ENCODE results near the gene JADE1.

The JADE1 gene

GRCh38 chr4:128809477-128810330, at the start of gene JADE1:
TSS of gene JADE1 (plus strand) at chr4:128809700. CDS start at chr4:128831759, 22,059 bp downstream.
- peak; percentile 61 for DNase-seq

DNA sequence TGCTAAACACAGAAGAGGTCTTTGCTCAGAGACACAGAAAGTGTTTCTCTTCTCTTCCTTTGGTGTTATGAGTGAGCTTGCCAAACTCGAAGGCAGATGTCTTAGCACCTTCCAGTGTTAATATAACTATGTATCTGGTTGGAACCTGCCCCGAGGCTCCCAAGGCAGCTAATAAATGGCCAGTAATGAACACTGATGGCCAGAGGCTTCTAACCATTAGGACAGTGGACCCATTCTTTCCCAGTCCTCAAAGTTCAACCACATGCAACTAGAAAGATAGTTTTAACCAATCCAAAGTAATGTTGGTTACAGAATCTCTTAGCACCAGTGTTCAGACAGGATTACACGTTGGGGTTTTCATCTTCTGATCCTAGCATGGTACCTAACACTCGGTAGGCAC, 42.7 kb upstream of the JADE1 start:
- DNase-seq, result no peak

DNA sequence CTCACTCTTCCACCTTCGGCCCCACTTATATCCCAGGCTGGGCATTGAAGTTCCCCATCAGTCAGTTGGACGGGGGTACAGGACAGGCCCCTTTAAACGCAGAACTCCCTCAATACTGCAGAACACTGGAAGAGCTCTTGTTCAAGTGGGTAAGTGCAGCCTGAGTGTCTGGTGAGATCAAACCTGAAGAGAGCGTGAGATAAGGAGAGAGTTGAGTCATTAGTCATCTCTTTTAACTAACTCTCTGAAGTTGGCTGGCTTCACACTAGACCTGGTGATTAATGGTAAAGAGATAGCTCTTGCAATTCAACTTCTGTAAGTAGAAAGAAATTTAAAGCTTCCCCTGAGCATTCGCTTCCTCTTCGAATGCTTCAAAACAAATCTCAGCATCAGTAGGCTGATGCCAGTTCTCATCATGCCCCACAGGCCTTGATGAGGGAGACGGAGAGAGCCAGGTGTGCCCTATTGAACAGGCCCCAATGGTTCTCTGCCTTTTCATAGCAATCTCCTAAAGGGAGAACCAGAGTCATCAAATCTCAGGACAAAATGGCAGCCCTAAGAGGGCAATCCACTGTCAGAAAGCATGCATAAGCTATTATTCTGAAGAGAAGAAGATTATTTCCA, 41.0 kb upstream of the JADE1 start:
- DNase-seq, result no peak

- no peak for DNase-seq
These were observed 40.5 kb upstream of the JADE1 start for GRCh38 chr4:128769011-128769410.

GRCh38 chr4:128770807-128771206, 38.7 kb upstream of the JADE1 start:
- no peak for DNase-seq

DNA sequence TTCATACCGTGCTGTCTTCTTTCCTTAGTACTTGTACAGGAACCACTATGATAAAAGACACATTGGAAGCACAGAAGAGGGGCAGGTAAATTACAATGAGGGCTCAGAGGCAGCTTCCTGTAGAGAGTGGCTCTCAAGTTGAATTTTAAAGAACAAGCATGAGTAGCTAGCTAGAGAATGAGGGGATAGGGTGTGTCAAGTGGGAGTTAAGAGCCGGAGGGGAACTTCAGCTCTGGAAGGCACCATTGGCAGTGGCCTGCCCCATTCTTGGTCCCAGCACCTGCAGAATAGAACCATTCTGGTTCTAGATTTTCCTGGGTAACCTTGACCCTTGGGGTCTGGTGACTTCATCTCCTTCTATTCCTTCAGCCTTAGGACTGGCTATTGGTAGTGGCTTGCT, 34.0 kb upstream of the JADE1 start:
- DNase-seq, result no peak

- DNase-seq, result no peak
These were observed 33.6 kb upstream of the JADE1 start for GRCh38 chr4:128775916-128776315.

DNA sequence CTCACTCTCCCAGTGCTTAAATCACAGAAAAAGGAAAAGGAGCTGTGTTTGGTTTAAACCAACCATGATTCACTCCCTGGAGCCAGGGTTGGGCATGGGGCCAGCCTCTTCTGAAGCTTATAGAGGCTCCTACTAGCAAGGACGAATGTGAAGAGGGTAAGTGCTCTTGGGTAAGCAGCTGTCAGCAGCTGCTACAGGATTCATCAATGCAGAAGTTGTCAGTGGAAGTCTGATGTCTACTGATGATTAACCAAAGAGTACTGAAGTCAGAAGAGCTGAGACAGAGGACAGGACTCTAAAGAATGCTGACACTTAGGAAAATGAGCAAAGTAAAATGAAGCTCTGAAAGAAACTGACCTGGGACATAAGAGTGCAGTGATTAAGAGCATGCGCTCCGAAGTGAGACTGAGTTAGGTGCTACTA, 32.7 kb upstream of the JADE1 start:
- no peak for DNase-seq

- no peak for DNase-seq
These were observed 28.8 kb upstream of the JADE1 start for GRCh38 chr4:128780688-128781087.

DNA sequence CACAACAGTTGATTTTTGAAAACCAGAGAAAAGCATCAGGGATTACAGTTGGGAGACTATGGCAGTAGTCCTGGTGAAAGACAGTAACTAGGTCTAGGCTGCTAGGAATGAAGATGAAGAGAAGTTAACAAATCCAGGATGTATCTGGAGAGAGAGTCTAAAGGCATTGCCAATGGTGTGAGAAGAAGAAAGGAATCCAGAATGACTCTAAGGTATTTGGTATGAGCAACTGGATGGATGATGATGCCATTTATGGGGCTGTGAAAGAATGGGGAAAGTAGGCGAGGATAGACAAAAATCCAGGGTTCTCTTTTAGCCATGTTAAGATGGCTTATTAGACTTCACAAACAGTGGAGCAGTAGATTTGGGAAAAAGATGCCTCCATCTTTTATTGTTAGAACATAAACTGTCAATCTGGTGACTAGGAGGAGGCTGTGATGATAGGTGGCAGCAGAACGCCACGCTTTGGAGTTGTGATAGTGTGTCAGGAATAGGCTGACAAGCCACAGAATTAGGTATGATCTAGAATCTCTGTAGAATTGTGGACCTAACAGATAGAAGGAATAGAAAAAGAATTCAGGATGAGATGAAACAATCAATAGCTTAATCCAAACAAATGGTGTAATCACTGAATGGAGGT, 27.3 kb upstream of the JADE1 start:
- no peak for DNase-seq

- DNase-seq, result no peak
These were observed 26.5 kb upstream of the JADE1 start for GRCh38 chr4:128782875-128783614.

DNA sequence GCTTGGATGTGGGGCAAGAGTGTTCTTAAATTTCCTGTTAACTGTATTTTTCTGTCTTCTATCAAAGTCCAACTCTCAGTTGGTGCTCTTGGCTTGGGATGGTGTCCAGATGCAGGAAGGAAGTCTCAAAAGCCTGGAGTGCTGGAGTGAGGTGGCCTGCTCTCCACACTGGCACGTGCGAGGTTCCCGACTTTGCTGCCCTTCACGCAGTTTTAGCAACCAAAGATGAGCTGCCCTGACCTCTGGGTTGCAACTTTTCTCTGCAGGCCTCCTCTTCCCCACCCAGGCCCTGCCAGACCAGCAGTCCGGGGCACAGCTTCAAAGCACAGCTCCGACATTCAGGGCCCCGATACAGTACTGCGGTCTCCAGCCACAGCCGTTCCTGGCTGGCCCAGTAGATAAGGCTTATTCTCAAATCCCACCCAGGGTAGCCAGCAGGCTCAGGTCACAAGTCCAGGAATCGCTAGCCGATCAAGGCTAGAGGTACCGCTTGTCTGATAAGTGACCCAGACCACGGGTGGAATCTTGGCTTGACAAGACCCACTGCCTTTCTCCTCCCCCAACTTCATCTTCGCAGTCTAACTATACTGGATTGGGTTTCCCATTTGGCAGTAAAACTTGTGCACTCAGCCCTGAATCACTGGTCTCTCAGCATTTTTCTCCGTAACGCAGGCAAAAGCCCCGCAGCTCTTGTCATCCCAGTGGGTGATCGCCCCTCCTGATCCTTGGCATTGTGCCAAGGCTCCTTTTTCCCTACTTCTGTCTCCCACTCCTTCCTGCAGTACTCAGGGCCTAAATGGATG, 21.8 kb upstream of the JADE1 start:
- no peak for DNase-seq

- no peak for DNase-seq
These were observed 15.4 kb upstream of the JADE1 start for GRCh38 chr4:128793859-128794672.

DNA sequence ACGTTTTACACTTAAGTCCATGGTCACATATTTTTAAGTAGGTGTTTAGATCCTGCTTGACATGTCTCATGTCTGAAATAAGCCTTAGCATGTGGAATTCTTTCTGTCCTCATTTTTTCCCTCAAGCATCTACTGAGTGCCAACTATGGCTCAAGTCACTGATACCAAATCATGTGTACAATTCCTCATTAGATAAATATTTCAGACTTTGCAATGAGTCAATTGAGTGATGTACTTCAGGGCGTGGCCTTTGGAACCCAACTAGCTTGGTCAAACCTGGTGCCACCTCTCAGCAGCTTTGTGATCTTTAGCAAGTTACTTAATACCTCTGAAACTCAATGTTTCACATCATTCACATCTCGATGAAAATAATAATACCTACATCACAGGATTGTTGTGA, 12.6 kb upstream of the JADE1 start:
- DNase-seq, result no peak

- DNase-seq, result no peak
These were observed 9.2 kb upstream of the JADE1 start for GRCh38 chr4:128800284-128800683.

- DNase-seq, result no peak
These were observed 8.7 kb upstream of the JADE1 start for GRCh38 chr4:128800701-128801284.

DNA sequence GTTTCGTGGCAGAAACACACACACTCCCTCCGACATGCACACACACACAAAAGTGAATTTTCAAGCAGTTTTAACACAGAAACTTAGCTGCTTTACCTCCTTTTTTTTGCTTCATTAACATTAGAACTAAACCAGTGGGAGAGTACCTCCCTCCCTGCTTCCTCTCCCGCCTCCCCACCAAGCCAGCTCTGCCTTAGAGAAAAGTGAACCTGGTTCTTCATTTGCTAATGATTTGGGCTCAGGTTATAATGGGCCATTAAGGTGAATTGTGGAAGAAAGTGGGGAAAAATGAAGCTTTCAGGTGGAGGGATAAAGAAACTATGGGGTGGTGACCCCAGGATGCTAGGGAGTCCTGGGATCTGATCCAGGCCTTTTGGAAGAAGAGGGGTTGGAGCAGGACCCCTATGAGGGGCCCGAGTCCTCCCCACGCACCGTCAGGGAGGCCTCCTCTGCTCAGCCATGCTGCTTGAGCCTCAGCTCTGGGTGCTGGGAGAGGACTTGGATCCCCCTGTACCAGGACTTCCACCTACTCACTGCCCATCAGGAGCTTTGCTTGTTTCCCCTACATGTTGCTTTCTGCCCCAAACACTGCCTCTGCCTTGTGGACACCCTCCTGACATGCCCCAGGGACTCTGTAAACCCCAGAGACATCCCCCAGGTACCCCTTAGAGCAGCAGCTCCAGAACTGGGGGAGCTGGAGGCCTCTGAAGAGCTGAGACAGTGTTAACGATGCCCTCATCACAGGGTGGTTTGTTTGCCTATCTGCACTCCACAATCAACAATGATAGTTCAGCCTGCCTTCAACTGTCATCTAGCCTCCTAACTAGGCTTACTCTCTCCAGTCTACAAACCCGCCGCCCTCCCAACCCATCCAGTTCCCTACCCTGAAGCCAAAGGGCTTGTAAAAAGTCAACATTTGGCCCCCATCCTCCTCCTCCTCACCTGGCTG, 6.5 kb upstream of the JADE1 start:
- DNase-seq, result no peak

GRCh38 chr4:128803783-128804182, 5.7 kb upstream of the JADE1 start:
- no peak for DNase-seq

DNA sequence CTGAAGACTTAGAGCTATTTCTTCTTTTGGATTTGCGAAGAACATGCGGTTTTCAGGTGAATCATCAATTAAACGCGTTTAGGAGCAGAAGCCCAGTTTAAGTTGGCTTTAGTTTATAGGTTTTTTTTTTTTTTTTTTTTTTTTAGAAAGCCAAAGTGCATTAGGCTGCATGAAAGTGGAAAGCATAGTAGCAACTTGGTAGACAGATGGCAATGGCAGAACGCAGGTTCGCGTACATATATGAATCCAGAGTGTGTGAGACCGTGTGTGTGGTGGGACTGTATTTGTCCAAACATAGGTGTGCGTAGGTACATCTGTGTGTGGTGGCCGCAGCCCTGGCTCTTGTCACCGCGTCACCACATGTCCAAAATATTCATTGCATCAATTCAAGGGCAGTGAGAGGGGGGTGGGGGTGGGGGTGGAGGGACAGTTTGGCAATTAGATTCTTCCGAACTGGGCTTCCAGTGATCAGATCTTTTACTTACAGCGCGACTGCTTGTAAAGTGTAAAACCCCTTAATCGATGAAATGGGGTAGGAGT, 901 bp downstream of the JADE1 start:
- DNase-seq, result peak; percentile 53

Data from NCI-H1436 treated with DMSO at 0.1 percent for 48 hours (cell line).